Mammary epithelial cell (primary cell): ENCODE results near the gene ZBTB16.

ENCODE experiments used
- CTCF ChIP-seq, 2 donors: IDR thresholded peaks in 1 of 2; conservative IDR thresholded peaks in 1 of 2; 2 replicates each; pipeline ENCODE4 v1.5.1; 2011 to 2012; ENCODE audit warnings: inconsistent platforms in 2 of 2, low read length in 2 of 2, mild to moderate bottlenecking in 2 of 2, control low read depth in 1 of 2, low read depth in 1 of 2; ENCODE audit not compliant: insufficient read depth in 1 of 2; ENCODE audit errors: extremely low read depth in 1 of 2
- EZH2 ChIP-seq: IDR thresholded peaks from 2 replicates; pipeline ENCODE4 v1.6.1; 2012; ENCODE audit warnings: low read length, inconsistent platforms, borderline replicate concordance

GRCh38 chr11:114166897-114167323 lies 107.4 kb downstream of the ZBTB16 start:
- no peak for TF ChIP-seq CTCF (conservative IDR thresholded peaks at IDR 0.05 in 1 of 2, IDR thresholded peaks at IDR 0.05 in 1 of 2; ENCODE audit: extremely low read depth in 1 of 2, insufficient read depth in 1 of 2, low read depth in 1 of 2, low read length in 2 of 2)
- TF ChIP-seq EZH2: no peak
